GM20431 (cell line): ENCODE data around the gene TTC31.

Experiments
- in situ Hi-C: fragments of 300-500 bp; cut with MseI, MboI; formaldehyde crosslinking; loops from one replicate; pipeline ENCODE4 v1.15.0; 2020; ENCODE audit warnings: low sequenced_read_pairs; ENCODE audit not compliant: unreplicated experiment

Gene TTC31

DNA sequence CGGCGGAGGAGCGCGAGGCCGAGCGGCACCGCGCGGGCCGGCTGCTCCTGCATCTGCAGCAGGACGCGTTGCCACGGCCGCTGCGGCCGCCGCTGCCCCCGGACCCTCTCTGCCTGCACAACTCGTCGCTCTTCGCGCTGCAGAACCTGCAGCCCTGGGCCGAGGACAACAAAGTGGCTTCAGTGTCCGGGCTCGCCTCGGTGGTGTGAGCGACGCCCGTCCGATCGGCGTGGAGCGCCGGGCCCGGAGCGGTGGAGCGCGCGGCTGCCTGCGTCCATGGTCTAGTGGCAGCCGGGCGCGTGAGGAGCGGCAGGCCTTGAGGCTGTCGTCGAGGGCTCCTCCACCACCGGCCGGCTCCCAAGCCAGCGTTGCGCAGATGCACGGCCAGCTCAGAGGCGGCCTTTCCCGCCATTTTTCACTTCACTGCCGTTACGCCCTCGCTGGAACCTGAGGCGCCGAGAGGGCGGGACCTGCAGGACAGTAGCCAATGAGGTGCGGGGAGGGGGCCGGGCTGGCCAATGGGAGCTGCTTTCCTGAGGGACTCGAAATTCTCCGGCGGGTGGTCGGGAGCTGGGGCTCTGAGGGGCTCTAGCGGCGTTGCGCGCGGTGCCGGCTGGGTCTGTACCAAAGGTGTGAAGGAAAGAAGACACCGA, 33.2 kb downstream of the TTC31 start:
- in situ Hi-C loops: no loop called here

DNA sequence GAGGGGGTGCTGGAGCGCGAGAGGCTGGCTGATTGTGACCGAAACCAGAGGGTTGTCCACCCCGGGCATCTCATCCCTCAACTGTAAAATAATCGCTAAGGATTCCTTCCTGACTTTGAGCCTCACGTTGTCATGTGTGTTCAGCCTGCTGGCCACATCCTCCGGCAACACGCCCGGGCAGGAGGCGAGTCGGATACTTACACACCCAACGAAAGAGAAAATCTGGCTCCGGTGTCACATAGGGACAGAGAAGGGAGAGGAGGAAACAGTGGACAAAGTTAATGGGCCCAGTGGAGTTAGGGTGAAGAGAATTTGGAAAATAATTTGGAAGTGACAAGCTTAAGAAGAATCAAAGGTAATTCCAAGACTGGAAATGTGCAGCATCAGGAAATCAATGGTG, 33.8 kb downstream of the TTC31 start:
- in situ Hi-C loops: no loop called here

DNA sequence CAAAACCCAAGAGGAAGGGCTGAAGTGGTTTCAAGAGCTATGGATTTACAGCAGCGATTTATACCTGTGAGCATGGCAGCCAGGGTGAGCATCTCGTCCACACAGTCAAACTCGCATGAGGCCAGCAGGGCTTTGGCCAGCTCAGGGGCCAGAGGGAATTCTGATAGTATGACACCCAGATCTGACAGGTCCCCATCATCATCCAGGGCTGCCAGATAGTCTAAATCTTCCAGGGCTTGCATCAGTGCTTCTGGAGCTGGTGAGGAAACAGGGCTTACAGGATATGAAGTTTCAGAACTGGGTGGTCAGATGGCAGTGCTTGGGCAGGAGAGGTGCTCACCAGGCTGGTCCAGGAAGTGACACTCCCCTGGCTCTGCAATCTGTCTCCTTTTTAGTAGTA, 39.6 kb downstream of the TTC31 start:
- in situ Hi-C loops: no loop called here

DNA sequence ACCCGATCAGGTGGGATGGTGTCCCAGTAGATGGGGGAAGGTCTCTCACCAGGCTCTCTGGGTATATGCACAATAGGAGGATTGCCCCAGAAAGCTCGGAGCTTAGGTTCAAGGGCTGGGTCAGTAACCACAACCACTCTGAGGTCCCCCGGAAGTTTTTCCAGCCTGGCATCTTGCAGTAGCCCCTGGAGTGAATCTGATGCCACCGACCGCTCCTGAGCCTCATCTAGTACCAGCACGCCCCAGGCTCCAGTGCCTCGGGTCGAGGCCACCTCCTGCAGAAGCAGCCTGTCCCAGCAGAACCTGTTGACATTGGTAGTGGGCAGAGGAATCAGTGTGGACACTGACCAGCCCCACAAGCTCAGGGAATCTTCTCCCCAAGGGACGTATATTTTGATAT, 41.1 kb downstream of the TTC31 start:
- in situ Hi-C loops: no loop called here

DNA sequence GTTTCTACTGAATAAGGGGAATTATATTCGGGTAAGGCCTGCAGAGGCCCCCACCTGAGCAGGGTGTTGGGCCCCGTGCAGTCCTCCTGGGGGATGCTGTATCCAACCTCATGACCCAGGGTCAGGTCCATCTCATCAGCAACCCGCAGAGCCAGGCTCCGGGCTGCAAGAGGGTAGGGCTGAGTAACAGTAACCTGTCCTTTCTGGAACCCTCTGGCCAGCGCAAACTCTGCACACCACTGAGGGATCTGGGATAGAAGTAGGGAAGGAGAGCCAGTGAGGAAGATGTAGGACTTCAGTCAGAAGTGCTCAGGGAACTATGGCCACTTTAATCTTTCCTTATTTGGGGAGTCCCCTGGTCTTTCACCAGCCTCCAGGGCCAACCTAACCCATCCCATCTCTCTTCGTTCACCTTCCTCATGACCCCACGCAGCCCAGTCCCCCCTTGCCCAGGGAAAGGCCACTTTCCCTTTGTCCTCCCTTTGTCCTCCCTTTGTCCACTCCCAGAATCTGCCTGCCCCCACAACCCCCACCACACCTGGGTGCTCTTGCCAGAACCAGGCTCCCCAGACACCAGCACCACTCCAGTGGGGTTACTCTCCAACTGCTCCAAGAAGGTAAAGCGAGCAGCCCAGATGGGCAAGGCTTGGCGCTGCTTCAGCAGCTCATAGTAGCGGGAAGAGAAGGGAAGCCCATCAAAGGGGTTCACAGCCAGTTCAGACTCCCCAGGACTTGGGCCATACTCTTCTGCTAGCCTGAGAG, 42.3 kb downstream of the TTC31 start:
- in situ Hi-C loops: no loop called here

DNA sequence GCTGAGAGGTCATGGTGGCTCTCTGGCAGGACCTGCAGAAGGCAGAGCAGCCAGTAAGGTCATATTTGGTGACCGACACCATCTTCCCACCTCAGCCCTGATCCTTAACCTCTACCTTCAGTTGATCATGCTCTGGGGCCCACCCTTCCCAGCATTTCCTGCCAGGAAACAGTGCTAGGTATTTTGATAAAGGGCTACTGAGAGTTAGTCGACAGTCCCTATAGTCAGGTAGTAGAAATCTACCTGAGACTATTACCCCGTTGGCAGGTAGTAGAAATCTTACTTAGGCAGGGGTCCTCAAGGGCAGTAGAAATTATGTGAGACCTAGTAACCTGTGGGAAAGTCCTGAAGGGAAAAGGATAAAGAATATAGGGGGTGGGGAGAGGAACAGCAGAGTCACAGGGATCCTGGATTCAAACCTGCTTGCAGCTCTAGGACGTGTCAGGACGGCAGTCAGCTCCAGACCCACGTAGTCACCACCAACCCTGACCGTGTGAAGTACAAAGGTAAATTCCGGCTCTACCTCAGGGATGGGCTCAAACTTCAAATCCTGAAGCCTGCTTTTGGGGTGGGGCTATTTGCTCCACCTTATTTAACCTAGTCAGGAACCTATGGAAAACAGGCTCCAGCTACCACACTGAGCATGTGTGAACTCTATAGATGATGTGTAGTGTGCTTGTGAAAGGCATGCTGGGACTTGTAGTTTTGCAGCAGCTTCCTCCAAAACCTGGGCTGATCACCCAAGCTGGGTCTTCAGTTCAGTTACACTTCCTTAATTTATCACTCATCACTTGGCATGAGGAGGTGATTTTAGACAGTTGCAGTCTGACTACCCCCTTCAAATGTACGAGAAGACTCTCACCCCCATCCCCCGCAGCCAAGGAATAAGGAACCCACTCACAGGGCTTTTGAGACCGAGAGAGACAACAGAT, 43.1 kb downstream of the TTC31 start, which contains the start of gene DQX1:
Gene DQX1, minus strand, starts transcription at position 515 of the 932 bp plus-strand sequence. Its CDS starts 502 bp downstream, at position 13.
- in situ Hi-C loops: no loop called here

DNA sequence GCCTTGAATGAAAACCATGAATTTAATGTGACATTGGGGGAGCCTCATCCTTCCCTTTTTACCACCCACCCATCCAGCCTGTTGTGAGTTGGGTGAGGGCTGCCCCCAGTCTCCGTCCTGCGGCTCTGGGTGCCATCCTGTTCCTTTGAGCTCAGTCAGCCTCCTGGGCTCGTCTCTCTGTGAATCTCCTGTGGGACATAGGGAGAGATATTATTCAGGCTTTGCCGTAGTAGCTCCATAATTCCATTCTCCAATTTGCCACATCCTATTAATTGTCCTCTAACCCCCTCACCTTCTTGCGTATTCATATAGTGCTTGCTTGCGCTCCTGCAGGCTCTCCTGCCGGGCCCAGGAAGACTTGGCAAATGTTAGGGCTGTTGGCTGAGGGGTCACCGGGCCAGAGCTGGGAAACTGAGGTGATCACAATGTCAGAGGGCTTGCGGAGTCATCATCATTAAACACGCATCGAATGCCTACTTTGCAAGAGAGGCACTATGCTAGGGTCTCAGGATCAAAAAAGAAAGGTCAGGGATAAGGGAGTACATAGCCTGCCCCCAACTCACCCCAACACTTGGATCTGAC, 43.9 kb downstream of the TTC31 start:
- in situ Hi-C loops: no loop called here

DNA sequence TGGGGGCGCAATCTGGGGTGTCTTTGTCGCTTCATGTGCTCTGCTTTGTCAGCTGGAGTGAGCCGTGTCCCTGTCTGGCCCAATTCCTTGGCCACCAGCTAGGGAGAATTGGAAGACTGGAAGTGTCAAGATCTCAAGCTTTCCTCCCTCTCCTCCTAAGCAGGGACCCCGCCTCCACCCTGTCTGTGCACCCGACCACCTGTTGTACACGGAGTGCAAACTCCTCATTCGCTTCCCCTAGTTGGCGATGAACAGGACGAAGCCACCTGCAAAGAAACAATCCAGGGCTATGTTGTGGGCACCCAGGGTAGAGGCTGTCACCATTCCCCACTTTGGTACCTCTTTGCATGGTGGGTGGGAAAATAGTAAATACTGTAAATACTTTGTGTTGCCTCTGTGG, 44.9 kb downstream of the TTC31 start:
- in situ Hi-C loops: no loop called here

DNA sequence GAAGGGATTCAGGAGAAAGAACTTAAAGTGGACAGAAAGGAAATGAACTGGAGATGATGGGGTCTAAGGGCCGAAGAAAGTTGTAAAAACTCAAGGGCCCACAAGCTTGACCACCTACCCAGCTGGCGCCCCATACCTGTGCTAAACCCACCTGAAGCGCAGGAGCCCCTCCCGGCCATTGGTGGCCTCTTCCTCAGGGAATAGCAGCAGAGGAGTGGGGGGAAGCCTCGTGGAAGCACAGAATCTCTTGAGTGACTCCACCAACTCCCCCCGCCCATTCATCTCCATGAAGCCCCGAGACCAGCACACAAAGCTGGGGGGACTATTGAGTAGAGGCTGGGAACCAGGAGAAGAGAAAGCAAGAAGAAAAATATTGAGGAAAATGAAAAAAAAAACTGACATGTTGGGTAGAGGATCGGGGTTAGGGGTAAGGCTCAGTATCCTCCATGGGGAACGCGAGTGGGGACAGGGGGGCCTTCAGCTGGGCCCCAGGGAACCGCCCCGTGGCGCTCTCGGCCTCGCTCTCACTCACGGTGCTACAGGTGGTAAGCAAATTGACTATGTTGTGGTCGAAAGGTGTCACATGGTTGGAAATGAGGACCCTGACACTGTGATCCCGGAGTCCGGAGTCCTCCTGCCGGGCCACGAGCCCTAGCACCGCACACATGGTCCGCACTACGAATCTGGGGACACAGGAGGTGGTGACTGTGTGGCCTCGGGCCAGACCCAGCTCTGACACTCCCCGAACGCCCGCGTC, 45.9 kb downstream of the TTC31 start:
- in situ Hi-C loops: no loop called here

DNA sequence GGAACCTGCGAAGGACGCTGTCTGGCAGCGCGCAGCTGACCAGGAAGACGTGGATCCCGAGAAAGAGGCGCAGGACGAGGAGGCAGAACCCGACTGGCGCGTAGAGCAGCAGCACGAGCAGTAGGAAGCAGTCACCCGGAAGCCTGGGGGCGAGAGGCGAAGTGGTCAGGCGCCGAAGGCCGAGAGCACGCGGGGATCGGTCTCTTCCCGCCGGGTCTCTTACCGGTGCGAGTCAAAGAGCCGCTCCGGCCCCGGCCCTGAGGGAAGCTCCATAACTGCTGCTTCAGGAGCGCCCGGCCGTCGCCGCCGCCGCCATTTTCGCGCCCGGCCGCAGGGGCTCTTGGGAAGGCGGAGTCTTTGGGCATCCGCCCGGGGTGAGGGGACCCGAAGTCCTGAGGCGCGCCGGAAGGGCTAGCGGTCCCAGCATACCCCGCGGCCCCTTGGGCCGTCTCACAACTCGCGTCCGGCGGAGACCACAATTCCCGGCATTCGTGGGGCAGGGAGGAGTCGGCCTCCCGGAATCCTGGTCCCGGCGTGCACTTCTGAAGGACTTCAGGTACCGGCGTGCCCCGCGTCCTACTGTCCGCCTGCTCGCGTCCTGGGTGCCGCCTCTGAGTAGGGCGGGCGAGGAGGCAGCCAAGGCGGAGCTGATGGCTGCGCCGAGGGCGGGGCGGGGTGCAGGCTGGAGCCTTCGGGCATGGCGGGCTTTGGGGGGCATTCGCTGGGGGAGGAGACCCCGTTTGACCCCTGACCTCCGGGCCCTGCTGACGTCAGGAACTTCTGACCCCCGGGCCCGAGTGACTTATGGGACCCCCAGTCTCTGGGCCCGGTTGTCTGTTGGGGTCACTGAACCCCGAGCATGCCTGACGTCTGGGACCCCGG, 46.7 kb downstream of the TTC31 start, which contains the start of the genes AUP1 and HTRA2:
Gene AUP1, minus strand, starts transcription at position 350 of the 882 bp plus-strand sequence. Its CDS starts 77 bp downstream, at position 273.
Gene HTRA2, plus strand, starts transcription at position 577 of the 882 bp plus-strand sequence. Its CDS starts 74 bp downstream, at position 651.
- in situ Hi-C loops: no loop called here

DNA sequence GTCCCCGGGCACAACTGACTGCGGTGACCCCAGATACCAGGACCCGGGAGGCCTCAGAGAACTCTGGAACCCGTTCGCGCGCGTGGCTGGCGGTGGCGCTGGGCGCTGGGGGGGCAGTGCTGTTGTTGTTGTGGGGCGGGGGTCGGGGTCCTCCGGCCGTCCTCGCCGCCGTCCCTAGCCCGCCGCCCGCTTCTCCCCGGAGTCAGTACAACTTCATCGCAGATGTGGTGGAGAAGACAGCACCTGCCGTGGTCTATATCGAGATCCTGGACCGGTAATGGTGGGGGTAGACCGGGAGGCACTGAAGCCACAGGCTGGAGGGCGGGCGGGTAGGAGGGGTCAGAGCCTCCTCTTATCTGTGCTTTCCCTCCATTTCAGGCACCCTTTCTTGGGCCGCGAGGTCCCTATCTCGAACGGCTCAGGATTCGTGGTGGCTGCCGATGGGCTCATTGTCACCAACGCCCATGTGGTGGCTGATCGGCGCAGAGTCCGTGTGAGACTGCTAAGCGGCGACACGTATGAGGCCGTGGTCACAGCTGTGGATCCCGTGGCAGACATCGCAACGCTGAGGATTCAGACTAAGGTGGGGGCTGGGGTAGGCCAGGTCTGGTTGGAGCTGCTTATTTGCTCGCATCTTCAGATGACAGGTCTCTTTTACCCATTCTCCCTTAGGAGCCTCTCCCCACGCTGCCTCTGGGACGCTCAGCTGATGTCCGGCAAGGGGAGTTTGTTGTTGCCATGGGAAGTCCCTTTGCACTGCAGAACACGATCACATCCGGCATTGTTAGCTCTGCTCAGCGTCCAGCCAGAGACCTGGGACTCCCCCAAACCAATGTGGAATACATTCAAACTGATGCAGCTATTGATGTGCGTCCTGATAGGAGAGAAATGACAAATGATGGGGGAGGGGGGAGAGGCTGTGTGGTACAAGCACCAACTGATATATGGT, 47.6 kb downstream of the TTC31 start:
- in situ Hi-C loops: no loop called here

DNA sequence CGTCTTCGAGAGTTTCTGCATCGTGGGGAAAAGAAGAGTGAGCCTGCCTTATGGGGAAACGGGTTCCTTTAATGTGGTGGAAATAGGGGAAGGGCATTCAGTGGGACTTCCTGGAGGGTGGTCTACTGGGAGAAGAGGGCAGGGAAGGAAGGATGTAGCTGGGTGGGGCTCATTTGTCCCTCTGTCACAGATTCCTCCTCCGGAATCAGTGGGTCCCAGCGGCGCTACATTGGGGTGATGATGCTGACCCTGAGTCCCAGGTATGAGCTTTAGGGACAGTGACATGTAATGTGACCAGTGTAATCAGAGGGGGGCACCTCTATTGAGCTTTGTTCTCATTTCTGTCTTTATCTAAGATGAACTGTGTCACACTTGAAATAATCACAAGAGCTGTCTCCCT, 48.8 kb downstream of the TTC31 start:
- in situ Hi-C loops: no loop called here

DNA sequence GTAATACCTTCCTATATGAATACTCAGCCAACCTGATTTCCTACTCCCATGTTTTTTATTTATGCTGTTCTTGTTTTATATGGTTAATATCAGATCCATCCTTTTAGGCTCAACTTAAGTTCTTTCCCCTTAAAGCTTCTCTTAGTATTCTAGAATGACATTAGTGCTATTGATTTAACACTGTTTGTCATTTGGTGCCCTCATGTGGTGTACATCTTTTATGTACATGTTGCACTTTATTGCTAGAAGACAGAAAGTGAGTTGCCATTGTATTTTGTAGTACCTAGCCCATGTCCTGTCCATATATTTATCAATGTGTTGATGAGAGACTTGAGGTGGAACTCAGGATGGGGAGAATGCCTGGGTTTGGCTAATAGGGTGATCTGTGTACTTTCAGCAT, 49.3 kb downstream of the TTC31 start:
- in situ Hi-C loops: no loop called here

DNA sequence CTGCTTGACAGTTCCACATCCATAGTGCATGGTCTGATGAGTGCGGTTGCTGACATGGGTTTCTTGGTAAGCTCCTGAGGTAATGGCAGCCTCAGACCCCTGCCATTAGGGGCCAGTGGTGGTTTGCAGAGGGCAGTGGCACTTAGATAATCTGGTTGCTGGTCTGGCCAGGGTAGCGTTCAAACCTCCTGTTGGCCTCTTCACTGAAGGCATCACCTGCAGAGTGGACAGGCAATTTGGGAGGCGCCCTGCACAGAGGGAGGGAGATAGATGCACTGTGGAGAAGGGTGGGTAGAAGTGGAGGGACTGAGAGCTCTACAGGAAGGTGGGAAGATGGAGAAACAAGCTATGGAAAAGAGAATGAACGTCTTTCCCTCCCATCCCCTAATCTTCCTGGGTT, 50.6 kb downstream of the TTC31 start:
- in situ Hi-C loops: no loop called here

DNA sequence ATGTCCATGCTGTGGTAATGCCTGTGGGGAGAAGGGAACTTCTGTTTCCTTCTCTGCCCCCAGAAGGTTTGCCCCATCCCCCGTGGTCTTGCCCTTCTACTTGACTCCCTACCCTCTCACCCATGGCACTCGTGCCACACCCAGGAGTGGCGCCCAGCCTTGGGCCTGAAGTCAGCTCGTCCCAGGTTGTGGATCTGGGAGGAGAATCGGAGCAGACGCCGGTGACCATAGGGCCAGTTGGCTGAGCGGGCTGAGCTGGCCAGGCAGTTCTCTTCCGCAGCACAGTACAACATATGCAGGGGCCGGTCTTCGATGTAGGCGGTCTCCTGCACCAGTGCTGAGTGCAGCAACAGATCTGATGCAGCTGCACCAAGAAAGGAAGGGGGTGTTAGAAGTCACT, 51.5 kb downstream of the TTC31 start:
- in situ Hi-C loops: no loop called here

DNA sequence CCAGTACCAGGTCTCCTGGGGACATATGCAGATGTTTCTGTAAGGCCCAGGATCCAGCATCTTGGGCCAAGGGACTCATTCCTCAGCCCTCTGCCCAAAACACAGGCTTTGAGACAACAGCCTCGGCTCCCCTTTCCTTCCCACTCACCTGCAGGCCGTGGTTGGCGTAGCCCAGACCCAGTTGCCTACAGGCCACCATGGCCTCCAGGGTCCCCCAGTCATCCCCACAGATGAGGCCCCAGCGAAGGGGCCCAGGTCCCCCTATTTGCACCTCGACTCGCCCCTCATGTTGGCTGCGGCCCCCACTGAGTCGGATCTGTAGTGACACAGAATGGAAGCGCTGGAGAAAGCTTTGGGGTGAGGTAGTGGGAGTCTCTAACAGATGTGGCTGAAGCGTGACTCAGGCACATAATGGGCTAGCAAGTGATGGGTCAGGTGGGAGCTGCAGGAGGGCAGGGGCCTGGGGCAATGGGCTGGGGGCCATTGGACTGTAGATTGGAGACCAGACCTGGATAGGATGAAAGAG, 52.6 kb downstream of the TTC31 start:
- in situ Hi-C loops: no loop called here
